ENCODE measurements around the gene INHA.

INHA gene

GRCh38 chr2:219612577-219613286, 40.6 kb downstream of the INHA start:
- DNase-seq (ENCODE audit: low read depth), result no peak

GRCh38 chr2:219613461-219614070, 41.5 kb downstream of the INHA start:
- DNase-seq (ENCODE audit: low read depth), result no peak

GRCh38 chr2:219614076-219614860, 42.2 kb downstream of the INHA start:
- no peak for DNase-seq (ENCODE audit: low read depth)

- DNase-seq (ENCODE audit: low read depth), result no peak
Observed at GRCh38 chr2:219615036-219615435, 42.9 kb downstream of the INHA start.

GRCh38 chr2:219615894-219616293, 43.8 kb downstream of the INHA start:
- DNase-seq (ENCODE audit: low read depth), result no peak

GRCh38 chr2:219616550-219616949, 44.4 kb downstream of the INHA start:
- no peak for DNase-seq (ENCODE audit: low read depth)

GRCh38 chr2:219618733-219619122, 46.6 kb downstream of the INHA start:
- no peak for DNase-seq (ENCODE audit: low read depth)

- no peak for DNase-seq (ENCODE audit: low read depth)
Observed at GRCh38 chr2:219619235-219619634, 47.1 kb downstream of the INHA start.

- DNase-seq (ENCODE audit: low read depth), result peak; percentile 67
Observed at GRCh38 chr2:219620546-219620945, 48.4 kb downstream of the INHA start.

GRCh38 chr2:219621935-219622334, 49.8 kb downstream of the INHA start:
- DNase-seq (ENCODE audit: low read depth), result no peak

GRCh38 chr2:219622472-219622871, 50.4 kb downstream of the INHA start:
- DNase-seq (ENCODE audit: low read depth), result no peak

GRCh38 chr2:219624565-219624964, 52.5 kb downstream of the INHA start:
- no peak for DNase-seq (ENCODE audit: low read depth)

- DNase-seq (ENCODE audit: low read depth), result no peak
Observed at GRCh38 chr2:219625179-219625578, 53.1 kb downstream of the INHA start.

Data from EH (cell line).